ENCODE data around the gene NFATC4. TPM values are rescaled to one million over a fixed set of nuclear protein-coding genes. Genes with fewer than 3 reads are reported as not detected.

The NFATC4 gene
- total and polyA plus RNA-seq, 2 donors (not counting 1 experiment from before 2014, with no cell fraction given), result 3.1 to 7.6 TPM

DNA sequence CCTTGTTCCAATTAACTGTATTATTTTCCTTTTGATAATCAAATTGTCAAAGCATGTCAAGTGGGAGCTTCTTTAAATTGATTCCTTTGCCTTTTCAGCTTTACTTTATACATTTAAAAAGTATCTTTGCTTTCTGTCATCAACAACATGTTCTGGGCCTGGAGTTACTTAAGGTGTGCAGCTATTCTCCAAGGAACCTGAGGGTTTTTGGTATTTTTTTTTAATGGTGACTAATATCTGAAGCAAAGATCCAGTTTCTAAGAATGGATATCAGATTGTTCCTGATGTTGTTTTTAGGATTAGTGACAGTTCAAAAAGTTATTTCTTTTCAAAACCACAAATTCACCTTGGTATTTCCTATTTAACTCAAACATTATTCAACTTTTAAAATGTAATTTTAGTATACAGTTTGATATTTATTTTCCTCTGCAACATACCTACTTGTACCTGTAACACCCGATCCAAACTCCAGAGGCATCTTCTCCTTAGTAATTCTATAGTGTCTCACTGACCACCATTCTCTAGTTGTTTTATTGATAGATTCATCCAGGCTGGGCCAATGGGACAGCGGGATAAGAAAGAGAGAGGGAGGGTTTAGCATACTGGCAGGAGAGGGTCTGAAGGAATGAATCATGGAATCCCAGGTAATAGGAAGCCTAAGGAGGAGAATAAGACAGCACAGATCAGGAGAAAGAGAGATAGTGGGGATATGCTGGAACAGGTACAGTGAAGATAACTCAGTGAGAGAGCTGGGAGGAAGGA, 58.3 kb downstream of the NFATC4 start:
- 100% methylated on average over 1 of the region's 2 CpGs for WGBS (ENCODE audit: insufficient coverage)
- Mint-ChIP-seq H3K4me1 (peaks cover 16% of the 10 kb centered on the region), H3K27me3 (no peaks in the 10 kb centered on the region), H3K9me3 (ENCODE audit: insufficient read depth) (no peaks in the 10 kb centered on the region), H3K4me3 (no peak overlapping the region), H3K27ac (peak overlapping the region; percentile 69)
- intact Hi-C loops (cut with micrococcal nuclease), result no loop called here
- Histone ChIP-seq H3K27ac (ENCODE audit: low read length in 2 of 2) (no peak overlapping the region), H3K4me1 (ENCODE audit: control insufficient read depth in 2 of 2, insufficient read depth in 2 of 2, low read length in 2 of 2) (peaks cover 20 to 34% of the 10 kb centered on the region in 2 donors), H3K4me2 (replicated peaks; ENCODE audit: low read depth, low read length, poor library complexity, severe bottlenecking) (no peak overlapping the region), H3K36me3 (replicated peaks in 1 of 2; ENCODE audit: control extremely low read depth in 1 of 2, control insufficient read depth in 1 of 2, extremely low read depth in 1 of 2, insufficient read depth in 2 of 2, low read length in 1 of 2) (peaks cover 0 to 3% of the 10 kb centered on the region in 2 experiments), H3K4me3 (ENCODE audit: control extremely low read depth in 1 of 5, extremely low read depth in 1 of 5, insufficient read depth in 1 of 5, low read depth in 2 of 5, low read length in 4 of 5) (no peak overlapping the region), H3K27me3 (replicated peaks in 1 of 4; ENCODE audit: control extremely low read depth in 1 of 4, control insufficient read depth in 3 of 4, insufficient read depth in 4 of 4, low read length in 3 of 4) (no peaks in the 10 kb centered on the region), H4K20me1 (ENCODE audit: control insufficient read depth, insufficient read depth, low read length, poor library complexity, severe bottlenecking) (peaks cover 5% of the 10 kb centered on the region), H3K9me3 (ENCODE audit: control extremely low read depth in 1 of 3, control insufficient read depth in 2 of 3, insufficient read depth in 1 of 3, low read length in 2 of 3) (no peaks in the 10 kb centered on the region), H2AFZ (ENCODE audit: insufficient read depth, low read depth, low read length, poor library complexity, severe bottlenecking) (no peak overlapping the region), H3K79me2 (ENCODE audit: control insufficient read depth, insufficient read depth, low read length) (peaks cover 27% of the 10 kb centered on the region), H3K9ac (ENCODE audit: low read length) (no peak overlapping the region)
- no peak for TF ChIP-seq CTCF (IDR thresholded peaks at IDR 0.05)
- TF ChIP-seq EZH2 (IDR thresholded peaks at IDR 0.05; ENCODE audit: borderline replicate concordance, insufficient read depth, low read depth, low read length, poor library complexity, severe bottlenecking), result no peak
- ChIA-PET POLR2A (no interaction called here), CTCF (interaction anchor here (1.8 to 17.4 kb wide), 3 partner anchors 13 to 92 kb away, joined by 8 to 650 read pairs (median 21); partner anchors contain the start of genes ADCY4 and RIPK3)
- DNase-seq (no peak), ATAC-seq (ENCODE audit: low read depth) (no peak)

DNA sequence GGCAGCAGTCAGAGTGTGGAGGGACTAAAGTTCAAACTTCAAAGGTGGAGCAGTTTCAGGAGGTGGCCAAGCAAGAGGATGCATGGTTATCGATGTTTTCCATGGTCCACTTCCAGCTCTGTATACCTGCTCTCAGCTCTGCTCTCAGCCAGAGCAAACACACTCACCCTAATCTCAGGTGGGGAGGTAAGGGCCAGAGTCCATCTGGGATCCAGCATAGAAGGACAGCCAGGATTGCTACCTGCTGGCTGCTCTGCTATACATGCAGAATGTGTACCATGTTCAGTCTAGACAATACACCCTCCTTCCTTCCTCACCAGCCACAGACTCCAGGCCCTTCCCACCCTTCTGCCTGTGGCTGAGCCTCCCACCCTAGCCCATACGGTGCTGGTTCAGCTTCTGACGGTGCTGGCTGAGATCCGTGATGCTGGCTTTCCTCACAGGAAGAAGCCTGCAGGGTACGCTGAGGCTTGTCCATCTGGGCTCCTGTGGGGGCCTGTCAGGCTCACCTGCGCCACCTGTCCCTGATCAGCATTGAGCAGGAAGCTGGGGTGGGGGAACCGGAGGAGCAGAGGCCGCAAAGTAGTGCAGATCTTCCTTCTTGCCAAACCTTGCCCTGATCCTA, 59.0 kb downstream of the NFATC4 start:
- DNase-seq (no peak), ATAC-seq (ENCODE audit: low read depth) (no peak)
- Mint-ChIP-seq H3K4me1 (peaks cover 23% of the 10 kb centered on the region), H3K4me3 (no peak overlapping the region), H3K27ac (peak overlapping the region; percentile 69), H3K9me3 (ENCODE audit: insufficient read depth) (no peaks in the 10 kb centered on the region), H3K27me3 (no peaks in the 10 kb centered on the region)
- Histone ChIP-seq H3K4me3 (ENCODE audit: control extremely low read depth in 1 of 5, extremely low read depth in 1 of 5, insufficient read depth in 1 of 5, low read depth in 2 of 5, low read length in 4 of 5) (no peak overlapping the region), H3K36me3 (replicated peaks in 1 of 2; ENCODE audit: control extremely low read depth in 1 of 2, control insufficient read depth in 1 of 2, extremely low read depth in 1 of 2, insufficient read depth in 2 of 2, low read length in 1 of 2) (peaks cover 0 to 8% of the 10 kb centered on the region in 2 experiments), H3K79me2 (ENCODE audit: control insufficient read depth, insufficient read depth, low read length) (peaks cover 34% of the 10 kb centered on the region), H3K4me1 (ENCODE audit: control insufficient read depth in 2 of 2, insufficient read depth in 2 of 2, low read length in 2 of 2) (peaks cover 27 to 41% of the 10 kb centered on the region in 2 donors), H3K9ac (ENCODE audit: low read length) (no peak overlapping the region), H3K9me3 (ENCODE audit: control extremely low read depth in 1 of 3, control insufficient read depth in 2 of 3, insufficient read depth in 1 of 3, low read length in 2 of 3) (no peaks in the 10 kb centered on the region), H4K20me1 (ENCODE audit: control insufficient read depth, insufficient read depth, low read length, poor library complexity, severe bottlenecking) (peaks cover 12% of the 10 kb centered on the region), H3K27me3 (replicated peaks in 1 of 4; ENCODE audit: control extremely low read depth in 1 of 4, control insufficient read depth in 3 of 4, insufficient read depth in 4 of 4, low read length in 3 of 4) (no peaks in the 10 kb centered on the region), H3K27ac (ENCODE audit: low read length in 2 of 2) (no peak overlapping the region), H2AFZ (ENCODE audit: insufficient read depth, low read depth, low read length, poor library complexity, severe bottlenecking) (no peak overlapping the region), H3K4me2 (replicated peaks; ENCODE audit: low read depth, low read length, poor library complexity, severe bottlenecking) (no peak overlapping the region)
- no peak for TF ChIP-seq CTCF (IDR thresholded peaks at IDR 0.05)
- TF ChIP-seq EZH2 (IDR thresholded peaks at IDR 0.05; ENCODE audit: borderline replicate concordance, insufficient read depth, low read depth, low read length, poor library complexity, severe bottlenecking), result no peak
- intact Hi-C loops (cut with micrococcal nuclease), result no loop called here
- ChIA-PET CTCF (interaction anchor here (1.3 to 17.4 kb wide), 2 partner anchors 9 to 93 kb away, joined by 5 to 650 read pairs; partner anchors contain the start of genes ADCY4 and RIPK3), POLR2A (no interaction called here)
- 30% methylated on average over 5 of the region's 8 CpGs for WGBS (ENCODE audit: insufficient coverage)

All from B cell (primary cell).